Lower leg skin (tissue), 4 donors: Measurements from ENCODE around the gene NUP85. TPM values are rescaled to one million over a fixed set of nuclear protein-coding genes. Genes with fewer than 3 reads are reported as not detected.

Experiments
- DNase-seq, 2 donors: peaks; one replicate each; pipeline ENCODE4 v3.0.0-alpha.2; 2019; ENCODE audit warnings: low spot score in 2 of 2
- H3K4me3 ChIP-seq: fragments of 200-600 bp; sonication (generic); 2 replicates; pipeline ENCODE4 v1.5.1; 2017; ENCODE audit warnings: mild to moderate bottlenecking, low read depth; ENCODE audit not compliant: poor library complexity, severe bottlenecking
- CTCF ChIP-seq, 3 donors: fragments of 450-650 bp; IDR thresholded peaks; one replicate each; pipeline ENCODE4 v1.5.1; 2016; ENCODE audit warnings: antibody characterized with exemption in 3 of 3, mild to moderate bottlenecking in 3 of 3, moderate library complexity in 2 of 3
- POLR2A ChIP-seq, 2 donors: fragments of 450-650 bp; IDR thresholded peaks; one replicate each; pipeline ENCODE4 v1.6.1; 2016 to 2017; ENCODE audit warnings: antibody characterized with exemption in 2 of 2, mild to moderate bottlenecking in 1 of 2, moderate library complexity in 1 of 2
- WGBS, 2 donors: methylation state at CpG; one replicate each; pipeline ENCODE4 v1.1.5; 2018; 5-methylcytosine and 5-hydroxymethylcytosine counted together
- intact Hi-C: fragments of 100-400 bp; cut with DNase I; formaldehyde crosslinking; loops from one replicate; pipeline ENCODE4 v1.15.0; 2023; ENCODE audit warnings: low total_unique reads
- total RNA-seq, 4 donors: library from RNA; depleted of rRNA; stranded (reverse); fragments of >200 nt; gene quantifications; one replicate each; pipeline ENCODE4 v1.1.0, GENCODE V29; 2016

Gene NUP85
- total RNA-seq, 4 donors from 2014 or later, result 32.1 to 46.2 (median 35.1) TPM

- peak overlapping the region; percentile 87 for H3K4me3 ChIP-seq
- DNase-seq, result no peak
- intact Hi-C loops, result no loop called here
- no peak for TF ChIP-seq CTCF (IDR thresholded peaks at IDR 0.05)
- no peak for TF ChIP-seq POLR2A (IDR thresholded peaks at IDR 0.05)
- 14 to 18% methylated on average over 5 to 6 of the region's 6 CpGs for WGBS, 2 donors
These were observed 64.4 kb downstream of the NUP85 start for GRCh38 chr17:75269844-75270217.

GRCh38 chr17:75270218-75270965, 64.9 kb downstream of the NUP85 start:
- no peak for TF ChIP-seq POLR2A (IDR thresholded peaks at IDR 0.05)
- TF ChIP-seq CTCF (IDR thresholded peaks at IDR 0.05), result no peak
- peak; percentile 47 to 94 for DNase-seq
- 0 to 1% methylated on average over 30 to 37 of the region's 47 CpGs for WGBS, 2 donors
- H3K4me3 ChIP-seq, result peak overlapping the region; percentile 87
- intact Hi-C loops, result no loop called here

GRCh38 chr17:75270966-75271232, 65.4 kb downstream of the NUP85 start, which contains the start of gene MIF4GD:
TSS of gene MIF4GD (minus strand) at chr17:75271231. CDS start at chr17:75270195, 1,036 bp downstream.
- no peak for TF ChIP-seq CTCF (IDR thresholded peaks at IDR 0.05)
- TF ChIP-seq POLR2A (IDR thresholded peaks at IDR 0.05), result no peak
- intact Hi-C loops, result no loop called here
- WGBS, 2 donors, result no CpG with 5 or more reads among the region's 39 CpGs
- peak within 1 kb of the TSS; percentile 87 for H3K4me3 ChIP-seq
- DNase-seq, result no peak

- peak; percentile 58 to 94 for DNase-seq
- intact Hi-C loops, result no loop called here
- WGBS, 2 donors, result 0% methylated on average over 36 to 54 of the region's 74 CpGs
- peak in 1 of 3 donors; percentile 39 for TF ChIP-seq CTCF (IDR thresholded peaks at IDR 0.05)
- no peak for TF ChIP-seq POLR2A (IDR thresholded peaks at IDR 0.05)
- peak overlapping the region; percentile 54 for H3K4me3 ChIP-seq
These were observed 65.9 kb downstream of the NUP85 start for GRCh38 chr17:75271233-75271954.

GRCh38 chr17:75271955-75272847, 66.7 kb downstream of the NUP85 start:
- peak overlapping the region; percentile 54 for H3K4me3 ChIP-seq
- intact Hi-C loops, result no loop called here
- WGBS, 2 donors, result 40 to 50% methylated on average over 24 of the region's 24 CpGs
- no peak for DNase-seq
- TF ChIP-seq CTCF (IDR thresholded peaks at IDR 0.05), result no peak
- TF ChIP-seq POLR2A (IDR thresholded peaks at IDR 0.05), result no peak
